Measurements from ENCODE around the gene PRLH.

The PRLH gene

DNA sequence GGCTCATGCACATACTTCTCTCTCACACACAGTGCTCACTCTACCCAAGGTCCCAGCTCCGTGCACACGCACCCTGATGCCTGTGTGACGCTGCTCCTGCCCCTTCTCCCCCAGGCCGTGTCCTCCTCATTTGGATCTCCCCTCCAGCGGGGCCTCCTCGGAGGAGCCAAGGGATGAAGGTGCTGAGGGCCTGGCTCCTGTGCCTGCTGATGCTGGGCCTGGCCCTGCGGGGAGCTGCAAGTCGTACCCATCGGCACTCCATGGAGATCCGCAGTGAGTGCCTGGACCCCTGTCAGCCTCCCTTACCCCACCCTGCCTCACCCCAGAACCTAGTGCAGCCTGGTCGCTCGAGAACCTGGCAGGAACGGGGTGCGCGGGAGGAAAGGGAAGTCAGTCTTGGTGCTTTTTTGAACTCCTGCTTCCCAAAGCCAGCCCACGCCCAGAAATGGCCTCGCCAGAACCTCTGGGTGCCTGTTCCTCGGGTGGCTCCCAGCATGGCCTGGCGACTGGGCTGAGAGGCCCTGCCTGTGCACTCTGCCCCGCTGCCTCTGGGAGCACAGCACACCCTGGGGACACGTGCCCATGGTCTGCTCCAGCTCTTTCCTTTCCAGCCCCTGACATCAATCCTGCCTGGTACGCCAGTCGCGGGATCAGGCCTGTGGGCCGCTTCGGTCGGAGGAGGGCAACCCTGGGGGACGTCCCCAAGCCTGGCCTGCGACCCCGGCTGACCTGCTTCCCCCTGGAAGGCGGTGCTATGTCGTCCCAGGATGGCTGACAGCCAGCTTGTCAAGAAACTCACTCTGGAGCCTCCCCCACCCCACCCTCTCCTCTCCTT is at the start of gene PRLH:
Gene PRLH (plus strand): TSS at position 174 of the 835 bp plus-strand sequence. CDS start 0 bp downstream, at position 174.
- H3K4me2 ChIP-seq (ENCODE audit: low read length), result no peak within 1 kb of the TSS

GRCh38 chr2:237517163-237517562 is 49.2 kb upstream of the PRLH start:
- peaks cover 12% of the 10 kb centered on the region for H3K4me1 ChIP-seq (ENCODE audit: low read length)
- H4K20me1 ChIP-seq (ENCODE audit: insufficient read depth, low read length), result no peaks in the 10 kb centered on the region
- H3K4me3 ChIP-seq (ENCODE audit: low read length), result no peak overlapping the region
- no peak overlapping the region for H3K27ac ChIP-seq (ENCODE audit: low read length)
- H3K4me2 ChIP-seq (ENCODE audit: low read length), result no peak overlapping the region
- TF ChIP-seq, protein P1, sequence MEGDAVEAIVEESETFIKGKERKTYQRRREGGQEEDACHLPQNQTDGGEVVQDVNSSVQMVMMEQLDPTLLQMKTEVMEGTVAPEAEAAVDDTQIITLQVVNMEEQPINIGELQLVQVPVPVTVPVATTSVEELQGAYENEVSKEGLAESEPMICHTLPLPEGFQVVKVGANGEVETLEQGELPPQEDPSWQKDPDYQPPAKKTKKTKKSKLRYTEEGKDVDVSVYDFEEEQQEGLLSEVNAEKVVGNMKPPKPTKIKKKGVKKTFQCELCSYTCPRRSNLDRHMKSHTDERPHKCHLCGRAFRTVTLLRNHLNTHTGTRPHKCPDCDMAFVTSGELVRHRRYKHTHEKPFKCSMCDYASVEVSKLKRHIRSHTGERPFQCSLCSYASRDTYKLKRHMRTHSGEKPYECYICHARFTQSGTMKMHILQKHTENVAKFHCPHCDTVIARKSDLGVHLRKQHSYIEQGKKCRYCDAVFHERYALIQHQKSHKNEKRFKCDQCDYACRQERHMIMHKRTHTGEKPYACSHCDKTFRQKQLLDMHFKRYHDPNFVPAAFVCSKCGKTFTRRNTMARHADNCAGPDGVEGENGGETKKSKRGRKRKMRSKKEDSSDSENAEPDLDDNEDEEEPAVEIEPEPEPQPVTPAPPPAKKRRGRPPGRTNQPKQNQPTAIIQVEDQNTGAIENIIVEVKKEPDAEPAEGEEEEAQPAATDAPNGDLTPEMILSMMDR (IDR thresholded peaks at IDR 0.05; ENCODE audit: low read depth, low read length), result no peak
- no peak for TF ChIP-seq EZH2phosphoT487 (IDR thresholded peaks at IDR 0.05; ENCODE audit: low read depth)
- no peak overlapping the region for H3K9ac ChIP-seq (ENCODE audit: low read length)
- no peaks in the 10 kb centered on the region for H3K79me2 ChIP-seq (ENCODE audit: low read length)
- no peaks in the 10 kb centered on the region for H3K36me3 ChIP-seq (replicated peaks; ENCODE audit: low read depth, low read length)
- no peaks in the 10 kb centered on the region for H3K9me3 ChIP-seq (ENCODE audit: insufficient read depth, low read length)
- H2AFZ ChIP-seq (ENCODE audit: low read depth, low read length), result no peak overlapping the region
- H3K27me3 ChIP-seq (ENCODE audit: low read depth, low read length), result no peaks in the 10 kb centered on the region

More for the DNA sequence above, at the start of gene PRLH:
- H3K36me3 ChIP-seq (replicated peaks; ENCODE audit: low read depth, low read length), result no peaks in the 10 kb centered on the region
- no peak within 1 kb of the TSS for H2AFZ ChIP-seq (ENCODE audit: low read depth, low read length)
- no peak within 1 kb of the TSS for H3K27ac ChIP-seq (ENCODE audit: low read length)
- H3K4me3 ChIP-seq (ENCODE audit: low read length), result no peak within 1 kb of the TSS
- H3K9me3 ChIP-seq (ENCODE audit: insufficient read depth, low read length), result no peaks in the 10 kb centered on the region
- no peaks in the 10 kb centered on the region for H3K79me2 ChIP-seq (ENCODE audit: low read length)
- no peaks in the 10 kb centered on the region for H3K27me3 ChIP-seq (ENCODE audit: low read depth, low read length)
- no peaks in the 10 kb centered on the region for H4K20me1 ChIP-seq (ENCODE audit: insufficient read depth, low read length)
- no peak within 1 kb of the TSS for H3K9ac ChIP-seq (ENCODE audit: low read length)
- TF ChIP-seq EZH2phosphoT487 (IDR thresholded peaks at IDR 0.05; ENCODE audit: low read depth), result no peak
- TF ChIP-seq, protein P1 (IDR thresholded peaks at IDR 0.05; ENCODE audit: low read depth, low read length), result no peak
- peaks cover 1% of the 10 kb centered on the region; the same call in 1 of the 2 replicates for H3K4me1 ChIP-seq (ENCODE audit: low read length)

DNA sequence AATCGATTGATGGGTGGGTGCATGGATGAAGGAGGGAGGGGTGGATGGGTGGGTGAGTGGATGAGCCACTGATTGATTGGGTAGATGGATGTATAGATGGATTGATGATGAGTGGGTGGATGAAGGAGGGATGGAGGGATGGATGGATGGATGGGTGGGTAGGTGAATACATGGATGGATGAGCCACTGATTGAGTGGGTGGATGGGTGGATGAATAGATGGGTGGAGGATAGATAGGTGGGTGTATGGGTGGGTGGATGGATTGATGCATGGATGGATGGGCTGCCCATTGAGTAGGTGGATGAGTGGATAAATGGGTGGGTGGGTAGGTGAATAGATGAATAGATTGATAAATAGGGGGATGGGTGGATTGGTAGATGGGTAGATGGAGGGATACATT is 48.4 kb upstream of the PRLH start:
- no peaks in the 10 kb centered on the region for H3K27me3 ChIP-seq (ENCODE audit: low read depth, low read length)
- H3K9ac ChIP-seq (ENCODE audit: low read length), result no peak overlapping the region
- H3K9me3 ChIP-seq (ENCODE audit: insufficient read depth, low read length), result no peaks in the 10 kb centered on the region
- TF ChIP-seq, protein P1 (IDR thresholded peaks at IDR 0.05; ENCODE audit: low read depth, low read length), result no peak
- no peak for TF ChIP-seq EZH2phosphoT487 (IDR thresholded peaks at IDR 0.05; ENCODE audit: low read depth)
- no peaks in the 10 kb centered on the region for H3K79me2 ChIP-seq (ENCODE audit: low read length)
- H2AFZ ChIP-seq (ENCODE audit: low read depth, low read length), result no peak overlapping the region
- H3K27ac ChIP-seq (ENCODE audit: low read length), result no peak overlapping the region
- H3K4me3 ChIP-seq (ENCODE audit: low read length), result no peak overlapping the region
- no peaks in the 10 kb centered on the region for H3K36me3 ChIP-seq (replicated peaks; ENCODE audit: low read depth, low read length)
- H3K4me1 ChIP-seq (ENCODE audit: low read length), result peaks cover 10% of the 10 kb centered on the region
- H3K4me2 ChIP-seq (ENCODE audit: low read length), result no peak overlapping the region
- no peaks in the 10 kb centered on the region for H4K20me1 ChIP-seq (ENCODE audit: insufficient read depth, low read length)

DNA sequence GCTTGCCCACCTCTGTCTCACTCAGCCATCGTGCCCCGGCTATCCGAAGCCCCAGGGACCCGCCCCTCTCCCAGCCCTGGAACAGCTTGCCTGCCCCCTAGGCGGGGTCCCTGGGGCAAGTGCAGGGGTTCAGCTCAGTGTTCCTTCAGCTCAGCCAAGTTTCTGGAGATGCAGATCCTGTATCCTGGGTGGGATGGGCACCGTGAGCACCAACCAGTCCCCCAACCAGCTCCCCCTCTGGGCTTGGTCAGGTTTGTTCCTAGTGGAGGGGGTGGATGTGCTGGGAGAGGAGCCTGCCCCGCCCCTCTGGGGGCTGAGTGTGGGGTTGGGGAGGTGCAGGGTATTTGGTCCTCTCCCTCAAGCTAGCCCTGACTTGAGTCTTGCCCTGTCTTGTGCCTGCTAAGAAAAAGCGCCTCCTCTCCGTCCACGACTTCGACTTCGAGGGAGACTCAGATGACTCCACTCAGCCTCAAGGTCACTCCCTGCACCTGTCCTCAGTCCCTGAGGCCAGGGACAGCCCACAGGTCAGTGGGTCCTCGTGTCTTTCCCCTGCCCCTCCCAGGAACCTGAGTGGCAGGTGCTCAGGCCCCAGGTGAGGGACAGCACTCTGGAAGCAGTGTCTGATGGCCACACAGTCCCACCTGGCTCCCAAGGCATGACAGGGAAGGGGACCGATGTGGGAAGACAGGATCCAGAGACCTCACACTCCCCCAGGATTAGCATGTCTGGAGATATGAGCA is 46.7 kb upstream of the PRLH start:
- Histone ChIP-seq H3K36me3 (replicated peaks; ENCODE audit: low read depth, low read length) (no peaks in the 10 kb centered on the region), H3K27ac (ENCODE audit: low read length) (no peak overlapping the region), H4K20me1 (ENCODE audit: insufficient read depth, low read length) (no peaks in the 10 kb centered on the region), H3K9ac (ENCODE audit: low read length) (no peak overlapping the region), H2AFZ (ENCODE audit: low read depth, low read length) (no peak overlapping the region), H3K27me3 (ENCODE audit: low read depth, low read length) (no peaks in the 10 kb centered on the region), H3K4me3 (ENCODE audit: low read length) (no peak overlapping the region), H3K9me3 (ENCODE audit: insufficient read depth, low read length) (no peaks in the 10 kb centered on the region), H3K4me1 (ENCODE audit: low read length) (peaks cover 6% of the 10 kb centered on the region), H3K79me2 (ENCODE audit: low read length) (no peaks in the 10 kb centered on the region), H3K4me2 (ENCODE audit: low read length) (no peak overlapping the region)
- TF ChIP-seq, protein P1 (IDR thresholded peaks at IDR 0.05; ENCODE audit: low read depth, low read length), result no peak
- no peak for TF ChIP-seq EZH2phosphoT487 (IDR thresholded peaks at IDR 0.05; ENCODE audit: low read depth)

Measured in OCI-LY3 (cell line).